PFSK-1 (cell line): ENCODE results near the gene SERINC5.

ENCODE experiments used
- POLR2AphosphoS5 ChIP-seq: IDR thresholded peaks from 2 replicates; pipeline ENCODE4 v1.6.1; 2012; ENCODE audit warnings: low read depth, mild to moderate bottlenecking, control low read depth, low read length, moderate library complexity
- TAF1 ChIP-seq: IDR thresholded peaks from 2 replicates; pipeline ENCODE4 v1.6.1; 2012; ENCODE audit warnings: low read length, control low read depth, borderline replicate concordance; ENCODE audit not compliant: insufficient read depth
- TF ChIP-seq, protein P1 (sequence below), 2 experiments: IDR thresholded peaks; 2 replicates each; pipeline versions ENCODE4 v1.6.1 to v1.8.0; 2011 to 2012; ENCODE audit warnings: low read depth in 2 of 2, low read length in 2 of 2, control low read depth in 1 of 2, inconsistent platforms in 1 of 2, mild to moderate bottlenecking in 1 of 2, moderate library complexity in 1 of 2; ENCODE audit not compliant: insufficient read depth in 1 of 2

DNA sequence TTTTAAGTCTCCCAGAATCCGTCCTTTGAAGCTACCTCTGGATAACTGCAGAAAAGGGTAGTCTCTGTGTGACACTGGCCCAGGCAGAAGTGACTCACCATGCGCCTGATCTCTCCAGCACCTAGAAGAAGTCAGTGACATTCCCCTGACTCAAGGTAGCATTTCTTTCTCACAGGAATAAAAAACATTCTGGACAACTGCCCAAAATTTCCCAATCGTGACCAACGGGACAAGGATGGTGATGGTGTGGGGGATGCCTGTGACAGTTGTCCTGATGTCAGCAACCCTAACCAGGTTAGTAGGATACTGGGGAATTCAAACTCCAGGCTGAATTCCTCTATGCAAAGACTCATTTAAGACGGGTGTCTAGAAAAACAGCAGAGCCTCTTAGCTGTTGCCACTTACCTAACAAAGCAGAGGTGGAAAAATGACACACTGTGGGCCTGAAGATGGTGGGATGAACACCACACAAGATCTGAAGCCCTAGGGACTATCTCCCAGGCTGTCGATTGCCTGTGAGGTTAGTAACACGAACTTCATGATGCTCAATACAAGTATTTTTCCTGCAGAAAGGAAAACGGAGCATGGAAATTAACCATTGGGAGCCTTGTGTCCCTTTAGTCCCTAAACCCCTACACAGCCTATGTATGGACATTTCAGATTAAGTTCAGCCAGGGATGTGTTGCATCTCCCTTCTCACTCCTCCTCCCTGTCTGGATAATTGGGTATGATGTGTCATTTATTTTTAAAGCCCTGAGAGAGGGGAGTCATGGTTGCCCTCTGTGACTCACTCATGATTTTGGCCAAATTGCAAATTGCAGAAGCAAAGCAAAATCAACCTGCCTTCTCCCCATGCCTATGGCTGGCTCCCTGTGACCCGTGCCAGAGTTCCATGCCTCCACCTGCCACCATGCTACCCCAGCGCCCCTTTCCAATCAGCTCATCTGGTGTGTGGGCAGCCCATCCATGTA, 183.5 kb downstream of the SERINC5 start:
- TF ChIP-seq, protein P1, sequence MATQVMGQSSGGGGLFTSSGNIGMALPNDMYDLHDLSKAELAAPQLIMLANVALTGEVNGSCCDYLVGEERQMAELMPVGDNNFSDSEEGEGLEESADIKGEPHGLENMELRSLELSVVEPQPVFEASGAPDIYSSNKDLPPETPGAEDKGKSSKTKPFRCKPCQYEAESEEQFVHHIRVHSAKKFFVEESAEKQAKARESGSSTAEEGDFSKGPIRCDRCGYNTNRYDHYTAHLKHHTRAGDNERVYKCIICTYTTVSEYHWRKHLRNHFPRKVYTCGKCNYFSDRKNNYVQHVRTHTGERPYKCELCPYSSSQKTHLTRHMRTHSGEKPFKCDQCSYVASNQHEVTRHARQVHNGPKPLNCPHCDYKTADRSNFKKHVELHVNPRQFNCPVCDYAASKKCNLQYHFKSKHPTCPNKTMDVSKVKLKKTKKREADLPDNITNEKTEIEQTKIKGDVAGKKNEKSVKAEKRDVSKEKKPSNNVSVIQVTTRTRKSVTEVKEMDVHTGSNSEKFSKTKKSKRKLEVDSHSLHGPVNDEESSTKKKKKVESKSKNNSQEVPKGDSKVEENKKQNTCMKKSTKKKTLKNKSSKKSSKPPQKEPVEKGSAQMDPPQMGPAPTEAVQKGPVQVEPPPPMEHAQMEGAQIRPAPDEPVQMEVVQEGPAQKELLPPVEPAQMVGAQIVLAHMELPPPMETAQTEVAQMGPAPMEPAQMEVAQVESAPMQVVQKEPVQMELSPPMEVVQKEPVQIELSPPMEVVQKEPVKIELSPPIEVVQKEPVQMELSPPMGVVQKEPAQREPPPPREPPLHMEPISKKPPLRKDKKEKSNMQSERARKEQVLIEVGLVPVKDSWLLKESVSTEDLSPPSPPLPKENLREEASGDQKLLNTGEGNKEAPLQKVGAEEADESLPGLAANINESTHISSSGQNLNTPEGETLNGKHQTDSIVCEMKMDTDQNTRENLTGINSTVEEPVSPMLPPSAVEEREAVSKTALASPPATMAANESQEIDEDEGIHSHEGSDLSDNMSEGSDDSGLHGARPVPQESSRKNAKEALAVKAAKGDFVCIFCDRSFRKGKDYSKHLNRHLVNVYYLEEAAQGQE (IDR thresholded peaks at IDR 0.05; ENCODE audit: insufficient read depth in 1 of 2, low read depth in 2 of 2, low read length in 2 of 2) = no peak
- no peak for TF ChIP-seq POLR2AphosphoS5
- TF ChIP-seq TAF1 = no peak
